ENCODE measurements around the gene MYH8. TPM values are rescaled to one million over a fixed set of nuclear protein-coding genes. Genes with fewer than 3 reads are reported as not detected.

MYH8 gene
- not detected in 2 replicates for total RNA-seq (2014; rRNA removed; shearing (Covaris generic))
- polyA plus RNA-seq (2015; cell fraction: cytosol; rRNA removed) = not detected in 2 replicates
- polyA plus RNA-seq (2015; cell fraction: nucleus; rRNA removed) = not detected in 2 replicates

- DNase-seq (ENCODE audit: low read depth) = no peak
Observed at GRCh38 chr17:10421900-10422542, at the start of gene MYH8. Gene MYH8, minus strand, starts transcription at chr17:10421950. Its CDS starts 1,723 bp downstream, at chr17:10420227.

DNA sequence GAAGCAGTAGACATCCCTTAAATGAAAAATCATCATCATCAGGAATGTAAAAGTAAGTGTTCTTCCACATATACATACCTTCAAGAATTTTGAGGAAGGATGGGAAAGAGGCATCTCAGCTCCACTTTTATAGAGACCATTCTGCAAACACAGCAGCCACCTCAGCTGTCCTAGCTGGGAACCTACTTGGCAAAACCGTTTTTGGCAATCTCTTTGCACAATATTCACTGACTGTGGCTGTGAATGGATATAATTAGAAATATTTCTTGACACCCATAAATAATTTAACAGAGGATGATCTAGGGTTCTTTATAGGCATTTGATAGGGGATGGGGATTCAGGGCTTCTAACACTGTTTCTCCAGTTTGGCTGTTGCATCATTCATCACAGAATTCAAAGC is 47.7 kb upstream of the MYH8 start, which contains the start of gene MYH4:
Gene MYH4, minus strand, starts transcription at position 101 of the 400 bp plus-strand sequence. CDS start 2,814 bp downstream, outside the sequence.
- no peak for DNase-seq (ENCODE audit: low read depth)

GRCh38 chr17:10463402-10463801 is 41.7 kb upstream of the MYH8 start:
- DNase-seq (ENCODE audit: low read depth) = no peak

DNA sequence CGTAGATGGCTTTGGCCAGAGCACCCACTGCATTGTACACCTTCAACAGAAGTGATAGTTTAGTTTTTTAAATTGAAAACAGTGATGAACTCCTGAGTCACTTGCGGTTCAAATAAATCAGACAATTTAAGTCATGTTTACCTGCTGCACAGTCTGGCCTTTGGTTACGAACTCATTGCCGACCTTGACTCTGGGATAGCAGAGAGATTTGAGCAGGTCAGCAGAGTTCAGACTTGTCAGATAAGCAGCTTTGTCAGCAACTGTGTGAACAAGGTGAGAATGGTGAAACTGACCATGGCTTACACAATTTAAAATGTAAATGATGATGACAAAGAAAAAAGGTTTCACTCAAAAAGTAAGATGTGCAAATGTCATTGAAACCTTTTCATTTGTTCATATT is 38.3 kb upstream of the MYH8 start:
- no peak for DNase-seq (ENCODE audit: low read depth)

- DNase-seq (ENCODE audit: low read depth) = no peak
Observed at GRCh38 chr17:10458701-10459100, 37.0 kb upstream of the MYH8 start.

- DNase-seq (ENCODE audit: low read depth) = no peak
Observed at GRCh38 chr17:10457952-10458351, 36.2 kb upstream of the MYH8 start.

- peak; percentile 43 for DNase-seq (ENCODE audit: low read depth)
Observed at GRCh38 chr17:10447026-10447931, 25.5 kb upstream of the MYH8 start.

GRCh38 chr17:10439816-10440215 is 18.1 kb upstream of the MYH8 start:
- no peak for DNase-seq (ENCODE audit: low read depth)

DNA sequence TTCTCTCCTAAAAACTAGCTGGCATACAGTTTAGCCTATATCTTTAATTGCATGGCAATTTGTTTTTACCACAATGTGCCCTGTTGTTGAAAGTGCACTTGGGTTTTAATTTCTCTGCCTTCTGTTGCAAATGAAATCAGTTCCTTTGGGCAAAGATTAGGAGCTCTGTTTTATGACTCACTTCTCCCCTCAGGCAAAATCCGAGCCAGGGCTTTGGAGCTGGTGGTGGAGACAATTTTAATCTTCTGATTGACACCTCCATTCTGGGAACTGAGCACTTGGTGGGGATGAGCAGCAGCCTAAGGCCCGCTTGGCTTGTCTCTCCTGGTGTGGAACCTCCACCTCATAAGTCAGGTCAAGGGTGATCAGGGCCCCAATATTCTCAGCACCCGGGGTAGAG is 13.3 kb upstream of the MYH8 start:
- peak; percentile 9 for DNase-seq (ENCODE audit: low read depth)

DNA sequence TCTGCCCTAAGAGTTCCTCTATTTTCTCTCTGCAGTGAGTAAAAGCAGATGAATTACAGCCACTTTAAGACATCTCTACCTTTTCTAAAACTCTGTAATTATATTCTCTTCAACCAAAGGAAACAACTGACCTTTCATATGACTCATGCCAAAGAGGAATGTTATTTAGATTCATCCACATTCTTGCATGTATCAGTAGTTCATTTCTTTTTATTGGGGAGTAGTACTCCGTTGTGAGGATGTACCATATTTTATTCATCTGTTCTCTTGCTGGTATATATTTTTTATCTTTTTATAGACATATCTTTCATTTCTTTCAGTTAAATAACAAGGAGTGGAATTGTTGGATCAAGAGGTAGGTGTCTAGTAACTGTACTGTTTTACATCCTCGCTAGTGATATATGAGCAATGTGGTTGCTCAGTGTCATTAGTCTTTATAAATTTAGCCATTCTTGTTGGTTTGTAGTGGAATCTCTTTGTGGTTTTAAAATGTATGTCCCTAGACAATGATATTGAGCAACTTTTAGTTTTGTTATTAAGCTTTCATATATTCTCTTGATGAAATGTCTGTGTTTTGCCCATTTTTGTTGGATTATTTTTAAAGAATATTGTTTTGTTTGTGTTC is 7.8 kb upstream of the MYH8 start:
- peak; percentile 72 for DNase-seq (ENCODE audit: low read depth)

GRCh38 chr17:10428781-10429180 is 7.0 kb upstream of the MYH8 start:
- no peak for DNase-seq (ENCODE audit: low read depth)

GRCh38 chr17:10421211-10421610 is 539 bp downstream of the MYH8 start:
- DNase-seq (ENCODE audit: low read depth) = no peak

DNA sequence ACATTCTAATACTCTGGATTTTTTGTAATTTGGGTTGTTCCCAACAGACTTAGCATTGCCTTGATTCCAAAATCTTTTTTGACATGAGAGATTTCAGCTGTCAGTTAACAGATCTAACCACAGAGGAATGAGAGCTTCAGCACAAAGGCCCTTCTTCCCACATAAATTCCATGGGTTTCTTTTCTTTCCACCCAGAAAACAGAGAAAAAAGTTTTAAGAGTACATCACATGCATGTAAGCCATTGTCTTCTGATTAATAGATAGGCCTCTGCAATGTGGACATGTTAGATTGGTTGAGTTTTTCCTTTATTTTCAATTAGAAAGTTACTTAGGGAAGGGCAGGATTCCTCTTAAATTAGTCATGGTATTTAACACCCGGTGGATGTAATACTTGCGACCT is 939 bp downstream of the MYH8 start:
- no peak for DNase-seq (ENCODE audit: low read depth)

GRCh38 chr17:10417431-10417830 is 4.3 kb downstream of the MYH8 start:
- no peak for DNase-seq (ENCODE audit: low read depth)

GRCh38 chr17:10415161-10415560 is 6.6 kb downstream of the MYH8 start:
- DNase-seq (ENCODE audit: low read depth) = no peak

DNA sequence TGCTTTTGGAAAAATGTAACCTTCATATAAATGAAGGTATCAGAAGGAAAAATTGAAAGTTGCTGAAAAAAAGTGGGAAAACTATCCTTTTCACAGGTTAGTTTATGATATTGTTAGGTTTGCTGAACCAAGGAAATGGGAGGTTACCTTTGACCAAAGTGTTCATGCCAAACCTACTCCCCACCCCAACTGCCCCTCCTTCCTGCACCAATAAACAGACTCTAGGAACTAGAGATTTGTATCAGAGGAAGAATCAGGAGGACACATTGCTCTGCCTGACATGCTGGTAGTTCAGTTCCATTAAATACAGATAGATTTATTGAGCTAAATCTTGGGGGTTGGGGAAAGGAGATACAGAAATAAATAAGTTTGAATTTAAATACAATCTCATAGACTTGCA is 18.2 kb downstream of the MYH8 start:
- DNase-seq (ENCODE audit: low read depth) = no peak

GRCh38 chr17:10398352-10398751 is 23.4 kb downstream of the MYH8 start:
- DNase-seq (ENCODE audit: low read depth) = no peak

DNA sequence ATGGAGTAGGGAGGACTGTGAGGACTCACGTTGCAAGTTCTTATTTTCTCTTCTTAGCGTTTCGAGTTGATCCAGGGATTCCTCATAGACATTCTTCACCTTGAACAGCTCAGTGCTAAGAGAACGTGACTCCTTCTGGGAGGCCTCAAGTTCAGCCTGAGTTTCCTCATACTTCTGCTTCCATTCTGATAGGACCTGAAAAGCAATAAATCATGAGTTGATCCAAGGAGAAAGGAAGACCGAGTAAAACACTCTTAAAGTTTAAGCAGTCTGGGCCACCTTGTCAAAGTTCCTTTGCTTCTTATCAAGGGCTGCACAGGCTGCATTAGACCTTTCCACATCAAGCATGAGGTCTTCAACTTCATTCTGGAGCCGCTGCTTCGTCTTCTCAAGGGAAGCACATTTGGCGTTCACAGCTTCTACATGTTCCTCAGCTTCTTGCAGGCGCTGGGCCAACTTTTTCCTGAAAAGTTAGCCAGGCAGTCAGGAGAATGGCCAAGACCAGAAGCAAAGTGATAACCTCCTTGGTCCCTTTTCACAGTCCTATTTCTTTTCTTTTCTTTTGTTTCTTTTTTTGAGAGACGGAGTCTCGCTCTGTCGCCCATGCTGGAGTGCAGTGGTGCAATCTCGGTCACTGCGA is 25.1 kb downstream of the MYH8 start:
- no peak for DNase-seq (ENCODE audit: low read depth)

DNA sequence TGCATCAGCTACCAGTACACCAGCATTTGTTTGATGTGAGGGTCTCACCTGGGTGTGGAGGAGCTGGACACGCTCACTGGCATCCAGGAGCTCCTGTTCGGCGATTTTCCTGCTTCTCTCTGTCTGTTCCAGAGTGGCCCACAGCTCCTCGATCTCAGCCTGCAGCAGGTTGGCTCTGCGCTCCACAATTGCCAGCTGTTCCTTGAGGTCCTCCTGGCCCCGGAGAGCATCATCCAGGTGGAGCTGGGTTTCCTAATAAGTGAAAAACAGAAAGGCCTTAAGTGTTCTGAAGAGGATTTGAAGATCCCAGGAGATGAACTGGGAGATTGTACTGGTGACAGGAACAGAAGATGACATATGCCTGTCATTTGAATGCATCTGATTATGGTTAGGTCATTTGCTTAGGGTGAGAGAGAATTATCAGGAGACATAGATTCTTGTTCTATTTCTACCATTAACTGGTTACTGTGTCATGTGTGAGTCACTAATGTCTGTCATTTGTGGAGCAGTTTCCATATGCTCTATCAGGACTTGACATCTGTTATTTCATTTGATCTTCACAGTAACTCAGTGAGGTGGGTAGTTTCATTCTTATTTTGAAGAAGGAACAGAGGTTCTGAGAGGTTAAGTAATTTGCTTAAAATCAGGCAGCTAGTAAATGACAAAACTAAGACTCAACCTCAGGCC is 27.4 kb downstream of the MYH8 start:
- no peak for DNase-seq (ENCODE audit: low read depth)

DNA sequence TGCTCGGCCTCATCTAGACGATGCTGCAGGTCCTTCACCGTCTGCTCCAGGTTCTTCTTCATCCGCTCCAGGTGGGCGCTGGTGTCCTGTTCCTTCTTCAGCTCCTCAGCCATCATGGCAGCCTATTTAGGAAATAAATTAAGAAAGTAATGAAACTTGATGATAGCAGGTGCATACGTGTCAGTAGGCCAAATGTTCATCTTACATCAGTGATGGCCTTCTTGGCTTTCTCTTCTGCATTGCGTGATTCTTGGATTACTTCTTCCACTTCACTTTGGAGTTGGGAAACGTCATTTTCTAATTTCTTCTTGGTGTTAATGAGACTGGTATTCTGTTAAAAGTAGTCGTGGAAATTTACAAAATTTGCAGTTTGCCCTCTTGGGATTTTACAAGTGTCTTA is 28.9 kb downstream of the MYH8 start:
- DNase-seq (ENCODE audit: low read depth) = no peak

GRCh38 chr17:10385871-10386270 is 35.9 kb downstream of the MYH8 start:
- no peak for DNase-seq (ENCODE audit: low read depth)

Data from HT1080 (cell line).